ENCODE measurements around the gene LTBP1.

GRCh38 chr2:33213244-33213643, 266.5 kb downstream of the LTBP1 start:
- TF ChIP-seq CTCF (IDR thresholded peaks at IDR 0.05; ENCODE audit: low read depth, low read length, poor library complexity, severe bottlenecking) (no peak), EZH2phosphoT487 (IDR thresholded peaks at IDR 0.05; ENCODE audit: borderline replicate concordance, low read length) (no peak)

Data from DOHH2 (cell line).